Activated B cell treated with CpG ODN at 0.5 μM for 24 hours (primary cell): ENCODE results near the gene GMFB. TPM values are rescaled to one million over a fixed set of nuclear protein-coding genes. Genes with fewer than 3 reads are reported as not detected.

Experiments
- ATAC-seq: fragments of 200-7000 bp; cut with Tn5 transposase; one replicate; pipeline ENCODE4 v1.10.0; 2021; ENCODE audit warnings: low read depth, mild to moderate bottlenecking, moderate library complexity
- CTCF ChIA-PET: fragments of 350-600 bp; sonication (Branson Sonifier 250); formaldehyde crosslinking; loops from one replicate; lab custom pipeline; 2021; ENCODE audit warnings: antibody characterized with exemption; lab: Charles Lee
- POLR2A ChIA-PET: fragments of 350-600 bp; sonication (Branson Sonifier 250); formaldehyde crosslinking; loops from one replicate; lab custom pipeline; 2021; ENCODE audit warnings: antibody characterized with exemption; lab: Charles Lee
- DNase-seq: peaks from one replicate; pipeline ENCODE4 v3.0.0; 2022
- H3K27ac Mint-ChIP-seq: one replicate; pipeline ENCODE4 v1.8.0; 2020; ENCODE audit warnings: mixed read lengths
- H3K27me3 Mint-ChIP-seq: one replicate; pipeline ENCODE4 v1.8.0; 2021; ENCODE audit warnings: mixed read lengths
- H3K36me3 Mint-ChIP-seq: one replicate; pipeline ENCODE4 v1.8.0; 2021; ENCODE audit warnings: low read depth, mixed read lengths
- H3K4me1 Mint-ChIP-seq: one replicate; pipeline ENCODE4 v1.8.0; 2021; ENCODE audit warnings: mixed read lengths
- H3K4me3 Mint-ChIP-seq: one replicate; pipeline ENCODE4 v1.8.0; 2020; ENCODE audit warnings: mild to moderate bottlenecking, mixed read lengths
- H3K9me3 Mint-ChIP-seq: one replicate; pipeline ENCODE4 v1.8.0; 2020; ENCODE audit warnings: mixed read lengths
- CTCF ChIP-seq: fragments of 200-600 bp; IDR thresholded peaks from one replicate; pipeline ENCODE4 v1.8.0; 2022; ENCODE audit warnings: antibody characterized with exemption, mild to moderate bottlenecking
- intact Hi-C: fragments of 100-400 bp; cut with micrococcal nuclease; formaldehyde crosslinking; loops from one replicate; pipeline ENCODE4 v1.15.1; 2024
- total RNA-seq: library from RNA; stranded (reverse); gene quantifications from 2 replicates; pipeline ENCODE4 v1.2.3, GENCODE V29; 2022

GMFB gene
- total RNA-seq, 1 donor from 2014 or later: 43.0 TPM

GRCh38 chr14:54533100-54533499, 44.3 kb upstream of the GMFB start:
- Mint-ChIP-seq H3K27ac (no peak overlapping the region), H3K27me3 (no peaks in the 10 kb centered on the region), H3K36me3 (peaks cover 30% of the 10 kb centered on the region), H3K4me1 (peaks cover 12% of the 10 kb centered on the region), H3K9me3 (no peaks in the 10 kb centered on the region), H3K4me3 (no peak overlapping the region)
- ChIA-PET POLR2A (interaction anchor here (0.6 to 0.7 kb wide), 2 partner anchors 16 to 24 kb away, joined by 3 to 4 read pairs; no protein-coding TSS in a partner anchor), CTCF (interaction anchor here (0.9 kb wide), 1 partner anchor 31 kb away, joined by 4 read pairs; no protein-coding TSS in a partner anchor)
- intact Hi-C loops: no loop called here
- ATAC-seq (no peak), DNase-seq (no peak)
- TF ChIP-seq CTCF: no peak

GRCh38 chr14:54532111-54533012, 43.6 kb upstream of the GMFB start:
- peaks cover 34% of the 10 kb centered on the region for H3K36me3 Mint-ChIP-seq
- H3K27me3 Mint-ChIP-seq: no peaks in the 10 kb centered on the region
- ChIA-PET CTCF (interaction anchor here (0.9 kb wide), 2 partner anchors 32 to 242 kb away, joined by 3 to 4 read pairs; no protein-coding TSS in a partner anchor), POLR2A (interaction anchor here (0.6 to 0.7 kb wide), 3 partner anchors 16 to 317 kb away, joined by 3 to 4 read pairs (median 3); no protein-coding TSS in a partner anchor)
- ATAC-seq: peak; percentile 47
- no peak overlapping the region for H3K4me3 Mint-ChIP-seq
- TF ChIP-seq CTCF: no peak
- intact Hi-C loops: no loop called here
- H3K9me3 Mint-ChIP-seq: no peaks in the 10 kb centered on the region
- DNase-seq: no peak
- peak overlapping the region; percentile 15 for H3K27ac Mint-ChIP-seq
- H3K4me1 Mint-ChIP-seq: peaks cover 12% of the 10 kb centered on the region

GRCh38 chr14:54529811-54530210, 41.0 kb upstream of the GMFB start:
- ChIA-PET POLR2A (no interaction called here), CTCF (no interaction called here)
- intact Hi-C loops: no loop called here
- no peak for ATAC-seq
- H3K27me3 Mint-ChIP-seq: no peaks in the 10 kb centered on the region
- no peaks in the 10 kb centered on the region for H3K9me3 Mint-ChIP-seq
- H3K36me3 Mint-ChIP-seq: peaks cover 38% of the 10 kb centered on the region
- TF ChIP-seq CTCF: no peak
- H3K27ac Mint-ChIP-seq: no peak overlapping the region
- H3K4me3 Mint-ChIP-seq: no peak overlapping the region
- peaks cover 12% of the 10 kb centered on the region for H3K4me1 Mint-ChIP-seq
- no peak for DNase-seq

GRCh38 chr14:54528973-54529372, 40.2 kb upstream of the GMFB start:
- H3K36me3 Mint-ChIP-seq: peaks cover 46% of the 10 kb centered on the region
- H3K27me3 Mint-ChIP-seq: no peaks in the 10 kb centered on the region
- H3K9me3 Mint-ChIP-seq: no peaks in the 10 kb centered on the region
- no peak overlapping the region for H3K27ac Mint-ChIP-seq
- H3K4me3 Mint-ChIP-seq: no peak overlapping the region
- ChIA-PET POLR2A (no interaction called here), CTCF (no interaction called here)
- peaks cover 12% of the 10 kb centered on the region for H3K4me1 Mint-ChIP-seq
- ATAC-seq: no peak
- intact Hi-C loops: no loop called here
- TF ChIP-seq CTCF: no peak
- no peak for DNase-seq

- CTCF ChIA-PET: no interaction called here
- POLR2A ChIA-PET: no interaction called here
- Mint-ChIP-seq H3K27me3 (no peaks in the 10 kb centered on the region), H3K4me3 (no peak overlapping the region), H3K4me1 (no peaks in the 10 kb centered on the region), H3K36me3 (peaks cover 54% of the 10 kb centered on the region), H3K27ac (no peak overlapping the region), H3K9me3 (no peaks in the 10 kb centered on the region)
- intact Hi-C loops: no loop called here
- ATAC-seq (no peak), DNase-seq (no peak)
- TF ChIP-seq CTCF: no peak
Observed at GRCh38 chr14:54524410-54524809, 35.6 kb upstream of the GMFB start.
